ENCODE data around the gene TNFAIP2. TPM values are rescaled to one million over a fixed set of nuclear protein-coding genes. Genes with fewer than 3 reads are reported as not detected.

The TNFAIP2 gene
- total and polyA plus RNA-seq, 9 of the 15 experiments (the other 6 are each of a cell fraction or from before 2014, with no cell fraction given) = 22.6 to 68.6 (median 44.6) TPM

GRCh38 chr14:103121846-103122584 lies 1.2 kb upstream of the TNFAIP2 start:
- DNase-seq (ENCODE audit: extremely low read depth in 1 of 4, low spot score in 3 of 4) = peak; percentile 62 to 90 (median 68)
- Histone ChIP-seq H3K4me1 (replicated peaks in 1 of 2; ENCODE audit: control insufficient read depth in 2 of 2, insufficient read depth in 2 of 2, low read length in 2 of 2) (peaks cover 29 to 85% of the 10 kb centered on the region in 2 experiments), H3K9me1 (ENCODE audit: control insufficient read depth, insufficient read depth, low read length) (no peaks in the 10 kb centered on the region), H3K36me3 (ENCODE audit: control insufficient read depth, insufficient read depth, low read length) (peaks cover 14% of the 10 kb centered on the region; the same call in 1 of the 3 replicates), H3K27me3 (ENCODE audit: control insufficient read depth in 2 of 2, insufficient read depth in 2 of 2, low read length in 2 of 2) (no peaks in the 10 kb centered on the region), H3K4me3 (no peak overlapping the region), H3K79me2 (ENCODE audit: control insufficient read depth, insufficient read depth, low read length) (peaks cover 21% of the 10 kb centered on the region), H3K4me2 (ENCODE audit: insufficient read depth, low read length) (peak overlapping the region; percentile 72), H2AFZ (ENCODE audit: low read depth, low read length) (peak overlapping the region; percentile 80), H3K27ac (ENCODE audit: extremely low read depth, low read depth, low read length) (peak overlapping the region; percentile 81; the same call in 2 of the 3 replicates), H3K9me3 (replicated peaks; ENCODE audit: control insufficient read depth, insufficient read depth, low read depth, low read length) (no peaks in the 10 kb centered on the region), H3K9ac (ENCODE audit: insufficient read depth in 1 of 2, low read depth in 2 of 2, low read length in 2 of 2) (peak overlapping the region; percentile 64 to 94; a peak in 3 of 4 replicates), H4K20me1 (replicated peaks; ENCODE audit: control insufficient read depth, insufficient read depth, low read length) (no peaks in the 10 kb centered on the region)
- peak; percentile 44 for ATAC-seq
- 5% methylated on average over 14 of the region's 23 CpGs for WGBS (ENCODE audit: insufficient coverage, low coverage, missing lambda C conversion rate)
- intact Hi-C loops (cut with micrococcal nuclease) (no loop called here), in situ Hi-C loops (cut with MboI) (no loop called here)
- POLR2A ChIA-PET = interaction anchor here (0.5 kb wide), 1 partner anchor 418 kb away, joined by 3 read pairs; no protein-coding TSS in a partner anchor
- no peak for FAIRE-seq
- CTCF ChIA-PET (ENCODE audit: low intra/inter-chr PET ratio) = no interaction called here
- no TSS peak for BruUV-seq (replicated peaks)
- TF ChIP-seq TCF15 (CRISPR knock-in tag; IDR thresholded peaks at IDR 0.05) = no peak
- TF ChIP-seq ZNF280A (IDR thresholded peaks at IDR 0.05; ENCODE audit: low read depth, partially characterized antibody) = no peak
- no peak for TF ChIP-seq FOS (IDR thresholded peaks at IDR 0.05; ENCODE audit: extremely low read depth, insufficient read length)
- TF ChIP-seq THAP7 (CRISPR knock-in tag; IDR thresholded peaks at IDR 0.05) = no peak
- TF ChIP-seq TSHZ1 (CRISPR knock-in tag; IDR thresholded peaks at IDR 0.05) = no peak
- no peak for TF ChIP-seq KLF1 (tag; IDR thresholded peaks at IDR 0.05)
- TF ChIP-seq KDM4B (IDR thresholded peaks at IDR 0.05; ENCODE audit: borderline replicate concordance in 2 of 2, low read depth in 1 of 2) = peak in 1 of 2 experiments; percentile 76; a peak in 1 of 4 replicates
- no peak for TF ChIP-seq THRA (IDR thresholded peaks at IDR 0.05)
- peak; percentile 58; the same call in 1 of the 2 replicates for TF ChIP-seq TFAP4 (CRISPR knock-in tag; IDR thresholded peaks at IDR 0.05; ENCODE audit: borderline replicate concordance)

All from K562 (cell line).